Muscle layer of duodenum (tissue), 2 donors: ENCODE results near the gene CANX.
"Not testable (repeated sequence)": the region's sequence is repeated elsewhere in the genome, so short reads cannot be mapped to it uniquely, and the experiment has no call there.

Experiments
- H3K27ac ChIP-seq: one replicate; pipeline ENCODE4 v1.7.0; 2013; ENCODE audit warnings: mild to moderate bottlenecking, low read length
- H3K27me3 ChIP-seq: one replicate; pipeline ENCODE4 v1.7.0; 2013; ENCODE audit warnings: low read depth, mild to moderate bottlenecking, control low read depth, low read length
- H3K36me3 ChIP-seq, 2 donors: one replicate each; pipeline ENCODE4 v1.7.0; 2013; ENCODE audit warnings: low read length in 2 of 2, control low read depth in 1 of 2, mild to moderate bottlenecking in 1 of 2; ENCODE audit not compliant: insufficient read depth in 2 of 2, control insufficient read depth in 1 of 2
- H3K4me1 ChIP-seq, 2 donors: one replicate each; pipeline ENCODE4 v1.7.0; 2013; ENCODE audit warnings: low read length in 2 of 2, mild to moderate bottlenecking in 2 of 2, control low read depth in 1 of 2, moderate library complexity in 1 of 2; ENCODE audit not compliant: insufficient read depth in 2 of 2, control insufficient read depth in 1 of 2
- H3K4me3 ChIP-seq, 2 donors: one replicate each; pipeline ENCODE4 v1.7.0; 2013; ENCODE audit warnings: low read length in 2 of 2, low read depth in 1 of 2, mild to moderate bottlenecking in 1 of 2
- H3K9me3 ChIP-seq, 2 donors: one replicate each; pipeline ENCODE4 v1.7.0; 2013; ENCODE audit warnings: low read length in 2 of 2, control low read depth in 1 of 2, mild to moderate bottlenecking in 1 of 2; ENCODE audit not compliant: control insufficient read depth in 1 of 2
- donor health status: healthy.

The CANX gene

DNA sequence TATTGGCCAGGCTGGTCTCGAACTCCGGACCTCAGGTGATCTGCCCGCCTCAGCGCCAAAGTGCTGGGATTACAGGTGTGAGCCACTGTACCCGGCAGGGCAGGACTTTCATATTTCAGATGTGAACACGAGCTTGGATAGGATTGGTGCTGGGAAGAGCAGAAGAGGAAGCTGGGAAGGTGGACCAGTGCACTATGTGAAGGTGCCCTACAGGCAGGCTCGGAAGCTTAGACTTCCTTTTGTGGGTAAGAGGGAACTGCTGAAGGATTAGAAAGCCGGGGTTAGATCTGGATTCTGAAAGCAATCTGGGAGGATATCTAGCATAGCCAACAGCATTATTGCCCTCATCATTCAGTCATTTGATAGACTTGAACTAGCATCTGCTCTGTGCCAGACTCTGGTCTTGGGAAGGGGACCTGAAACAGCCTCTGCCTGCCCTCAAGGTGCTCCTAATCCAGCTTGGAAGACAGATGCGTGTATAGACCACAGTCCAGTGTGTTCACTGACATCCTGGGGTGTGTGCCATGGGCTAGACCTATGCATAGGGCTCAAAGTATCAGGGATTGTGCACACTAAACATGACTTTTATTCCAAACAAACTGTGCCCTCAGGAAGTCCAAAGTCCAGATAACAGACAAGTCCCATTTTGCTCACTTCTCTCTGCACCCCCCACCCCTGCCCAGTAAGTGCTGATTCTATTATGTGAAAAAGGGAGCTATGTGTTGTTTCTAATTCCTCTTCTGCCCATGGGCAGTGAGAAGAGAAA is 18.6 kb upstream of the CANX start:
- peaks cover 0 to 6% of the 10 kb centered on the region in 2 donors for H3K4me1 ChIP-seq
- H3K36me3 ChIP-seq, result no peaks in the 10 kb centered on the region
- no peaks in the 10 kb centered on the region for H3K9me3 ChIP-seq
- H3K27ac ChIP-seq, result no peak overlapping the region
- no peak overlapping the region for H3K4me3 ChIP-seq
- H3K27me3 ChIP-seq, result no peaks in the 10 kb centered on the region

DNA sequence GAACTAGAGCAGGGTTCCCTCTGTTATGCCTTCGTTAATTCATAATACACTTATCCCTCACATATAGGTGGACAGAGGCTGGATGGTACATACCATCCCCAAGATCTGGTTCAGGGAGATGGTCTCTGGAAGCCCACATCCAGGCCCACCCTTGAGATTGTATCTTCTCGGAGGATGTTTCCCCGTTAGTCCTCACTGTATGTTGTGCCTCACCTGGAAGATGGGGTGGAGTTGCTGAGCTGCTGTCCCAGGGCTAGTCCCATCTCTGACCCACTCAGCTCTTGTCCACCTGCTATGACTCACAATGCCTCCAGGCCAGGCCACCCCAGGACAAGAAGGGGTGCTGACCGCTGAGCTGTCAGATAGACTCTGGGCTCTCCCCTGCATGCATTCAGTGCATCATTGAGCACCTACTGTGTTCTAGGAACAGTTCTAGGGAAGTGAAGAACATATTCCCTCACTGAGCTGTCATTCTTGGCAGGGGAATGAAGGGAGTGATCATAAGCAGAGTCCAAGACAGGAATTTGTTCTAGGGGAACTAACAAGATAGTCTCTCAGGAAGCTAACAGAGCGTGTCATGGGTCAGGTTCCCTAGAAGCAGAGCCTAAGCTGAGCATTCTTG is 17.9 kb upstream of the CANX start, which contains the start of gene CBY3:
CBY3 (minus strand) TSS at position 255 of the 622 bp plus-strand sequence; CDS start at position 139, 116 bp downstream.
- Histone ChIP-seq H3K27me3 (no peaks in the 10 kb centered on the region), H3K27ac (no peak within 1 kb of the TSS), H3K36me3 (no peaks in the 10 kb centered on the region), H3K9me3 (no peaks in the 10 kb centered on the region), H3K4me3 (no peak within 1 kb of the TSS), H3K4me1 (peaks cover 0 to 6% of the 10 kb centered on the region in 2 donors)

DNA sequence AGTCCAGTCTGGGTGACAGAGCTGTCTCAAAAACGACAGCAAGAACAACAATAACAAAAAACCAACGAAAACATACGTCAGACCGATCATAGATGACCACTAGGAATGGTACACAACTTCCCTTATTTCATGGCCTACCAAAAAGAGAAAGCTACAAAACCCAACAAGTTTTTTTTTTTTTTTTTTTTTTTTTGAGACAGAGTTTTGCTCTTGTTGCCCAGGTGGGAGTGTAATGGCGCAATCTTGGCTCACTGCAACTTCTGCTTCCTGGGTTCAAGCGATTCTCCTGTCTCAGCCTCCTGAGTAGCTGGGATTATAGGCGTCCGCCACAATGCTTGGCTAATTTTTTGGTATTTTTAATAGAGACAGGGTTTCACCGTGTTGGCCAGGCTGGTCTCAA is 9.6 kb upstream of the CANX start:
- H3K36me3 ChIP-seq, H3K4me3 ChIP-seq, H3K27ac ChIP-seq, H3K27me3 ChIP-seq, H3K9me3 ChIP-seq, H3K4me1 ChIP-seq: not testable (repeated sequence)

DNA sequence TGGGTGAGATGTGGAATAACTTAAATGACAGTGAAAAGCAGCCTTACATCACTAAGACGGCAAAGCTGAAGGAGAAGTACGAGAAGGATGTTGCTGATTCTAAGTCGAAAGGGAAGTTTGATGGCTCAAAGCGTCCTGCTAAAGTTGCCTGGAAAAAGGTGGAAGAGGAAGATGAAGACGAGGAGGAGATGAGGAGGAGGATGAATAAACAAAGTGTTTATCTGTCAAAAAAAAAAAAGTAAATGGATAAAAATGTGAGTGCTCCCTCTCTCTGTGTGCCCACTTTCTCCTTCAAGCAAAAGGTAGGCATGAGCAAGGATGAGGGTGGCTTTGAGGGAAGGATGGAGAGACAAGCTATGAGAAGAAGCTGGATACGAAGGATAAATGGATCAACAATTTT is 4.2 kb upstream of the CANX start:
- Histone ChIP-seq H3K4me1 (peaks cover 0 to 11% of the 10 kb centered on the region in 2 donors), H3K9me3 (no peaks in the 10 kb centered on the region), H3K36me3 (peaks cover 0 to 10% of the 10 kb centered on the region in 2 donors), H3K27me3 (no peaks in the 10 kb centered on the region), H3K27ac (no peak overlapping the region), H3K4me3 (no peak overlapping the region)

DNA sequence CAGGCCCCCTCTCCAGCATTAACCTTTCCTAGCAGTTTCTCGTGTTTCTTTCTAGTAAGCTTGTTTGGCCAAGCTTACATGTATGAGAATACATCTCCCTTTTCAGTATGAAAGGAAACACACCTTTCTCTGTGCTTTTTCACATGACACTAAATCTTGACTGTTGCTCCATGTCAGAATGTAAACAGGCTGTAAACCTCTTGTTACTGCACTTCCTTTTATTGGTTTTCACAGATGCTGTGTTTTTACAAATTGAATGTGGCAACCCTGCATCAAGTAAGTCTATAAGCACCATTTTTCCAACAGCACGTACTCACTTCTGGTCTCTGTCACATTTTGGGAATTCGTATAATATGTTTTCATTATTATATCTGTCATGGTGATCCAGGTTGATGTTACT is 2.2 kb upstream of the CANX start:
- no peak overlapping the region for H3K27ac ChIP-seq
- peaks cover 0 to 10% of the 10 kb centered on the region in 2 donors for H3K36me3 ChIP-seq
- no peaks in the 10 kb centered on the region for H3K27me3 ChIP-seq
- no peak overlapping the region for H3K4me3 ChIP-seq
- no peaks in the 10 kb centered on the region for H3K9me3 ChIP-seq
- H3K4me1 ChIP-seq, result peaks cover 0 to 23% of the 10 kb centered on the region in 2 donors

DNA sequence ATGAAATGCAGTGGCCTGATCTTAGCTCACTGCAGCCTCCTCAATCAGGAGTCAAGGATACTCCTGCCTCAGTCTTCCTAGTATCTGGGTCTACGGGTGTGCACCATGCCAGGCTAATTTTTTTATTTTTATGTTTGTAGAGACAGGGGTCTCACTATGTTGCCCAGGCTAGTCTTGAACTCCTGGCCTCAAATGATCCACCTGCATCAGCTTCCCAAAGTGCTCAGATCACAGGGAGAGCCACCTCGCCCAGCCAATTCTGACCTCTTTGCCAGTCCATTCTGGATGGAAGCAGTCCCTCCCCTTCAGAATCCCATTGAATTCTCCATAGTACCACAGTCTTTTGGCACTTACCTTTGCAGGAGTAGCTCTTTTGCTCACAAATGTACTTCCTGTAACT is 1.7 kb upstream of the CANX start:
- H3K36me3 ChIP-seq, result peaks cover 0 to 10% of the 10 kb centered on the region in 2 donors
- H3K27ac ChIP-seq, result no peak overlapping the region
- H3K4me1 ChIP-seq, result peaks cover 0 to 25% of the 10 kb centered on the region in 2 donors
- no peak overlapping the region for H3K4me3 ChIP-seq
- H3K9me3 ChIP-seq, result no peaks in the 10 kb centered on the region
- H3K27me3 ChIP-seq, result no peaks in the 10 kb centered on the region

DNA sequence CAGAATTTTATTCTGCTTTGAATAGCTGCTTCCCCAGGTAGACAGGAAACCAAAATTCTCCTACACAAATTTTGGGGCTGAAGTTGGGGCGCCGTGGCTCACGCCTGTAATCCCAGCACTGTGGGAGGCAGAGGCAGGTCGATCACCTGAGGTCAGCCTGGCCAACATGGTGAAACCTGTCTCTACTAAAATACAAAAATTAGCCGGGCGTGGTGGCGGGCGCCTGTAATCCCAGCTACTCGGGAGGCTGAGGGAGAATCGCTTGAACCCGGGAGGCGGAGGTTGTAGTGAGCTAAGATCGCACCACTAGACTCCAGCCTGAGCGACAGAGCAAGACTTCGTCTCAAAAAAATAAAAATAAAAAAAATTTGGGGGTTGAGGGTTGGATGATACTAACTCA is 1.2 kb upstream of the CANX start:
- peak overlapping the region; percentile 92 for H3K27ac ChIP-seq
- peaks cover 0 to 30% of the 10 kb centered on the region in 2 donors for H3K4me1 ChIP-seq
- not testable (repeated sequence) for H3K36me3 ChIP-seq, H3K9me3 ChIP-seq, H3K27me3 ChIP-seq
- peak overlapping the region; percentile 61 to 83 for H3K4me3 ChIP-seq

DNA sequence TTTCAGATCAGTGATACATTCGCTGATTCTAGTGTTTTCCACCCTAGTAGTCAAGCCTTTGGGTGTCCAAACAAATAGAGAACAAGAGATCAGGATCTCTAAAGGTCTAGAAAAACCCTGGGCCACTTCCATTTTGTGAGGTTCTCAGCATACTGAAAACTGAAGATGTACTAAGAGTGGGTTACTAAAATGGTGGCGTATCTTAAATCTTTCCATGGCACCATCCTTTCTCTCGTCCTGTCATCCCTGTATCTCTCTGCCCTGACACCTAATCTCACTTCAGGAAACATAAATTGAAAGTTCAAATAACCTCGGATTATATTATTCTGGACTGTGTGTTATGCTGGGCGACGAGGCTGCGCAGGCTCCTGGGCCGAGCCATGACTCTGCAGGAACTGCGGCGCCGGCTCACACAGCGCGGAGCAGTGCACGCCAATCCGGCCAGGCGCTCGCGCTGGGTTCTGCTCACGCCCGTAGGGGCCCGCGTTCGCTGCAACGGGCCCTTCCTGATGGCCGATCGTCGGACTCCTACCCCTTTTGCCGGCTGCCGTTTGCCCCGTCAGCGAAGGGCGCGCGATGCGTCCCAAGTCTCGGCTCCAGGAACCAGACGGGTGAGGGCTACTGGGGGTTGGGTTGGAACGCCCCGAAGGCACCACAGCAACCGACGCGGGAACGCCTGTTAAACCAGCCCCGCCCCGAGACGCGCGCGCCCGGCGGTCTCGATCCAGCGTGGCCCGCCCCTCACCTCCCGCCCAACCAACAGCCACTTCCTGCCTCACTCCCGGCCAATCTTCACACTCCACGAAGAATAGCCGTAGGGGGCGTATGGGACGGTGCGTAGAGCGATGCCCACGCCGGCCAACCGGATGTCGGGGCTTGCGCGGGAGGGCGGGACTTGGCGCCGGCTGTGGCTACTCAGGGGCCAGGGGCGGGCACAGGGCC is 503 bp upstream of the CANX start:
- Histone ChIP-seq H3K36me3 (peaks cover 0 to 10% of the 10 kb centered on the region in 2 donors), H3K4me3 (peak overlapping the region; percentile 61 to 83), H3K27ac (peak overlapping the region; percentile 92), H3K9me3 (no peaks in the 10 kb centered on the region), H3K27me3 (no peaks in the 10 kb centered on the region), H3K4me1 (peaks cover 0 to 32% of the 10 kb centered on the region in 2 donors)

DNA sequence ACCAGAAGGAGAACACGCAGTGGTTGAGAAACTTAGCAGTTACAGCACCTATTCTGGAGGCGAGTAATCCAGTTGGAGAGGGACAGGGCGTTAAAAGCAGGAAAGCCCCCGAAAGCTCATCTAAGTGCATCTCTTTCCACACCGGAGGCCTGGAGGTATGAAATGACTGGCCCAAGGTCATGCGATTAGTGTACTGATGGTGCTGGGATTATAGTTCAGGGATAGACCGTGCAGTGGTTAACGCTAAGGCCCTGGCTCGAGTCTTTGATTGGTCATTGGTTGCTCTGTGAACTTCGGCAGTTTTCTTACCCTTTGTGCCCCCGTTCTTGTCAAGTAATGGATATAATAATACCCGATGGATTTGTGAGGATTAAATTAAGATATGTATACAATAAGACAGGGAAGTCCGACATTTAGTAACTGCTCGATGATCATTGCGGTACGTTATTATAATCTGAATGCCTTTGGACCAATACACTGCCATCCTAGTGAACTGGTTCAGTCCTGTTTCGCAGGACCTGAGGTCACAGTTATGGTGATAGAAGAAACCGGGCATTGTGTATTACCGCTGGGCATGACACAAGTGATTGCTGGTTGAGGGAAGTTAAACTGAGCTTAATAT is 960 bp downstream of the CANX start:
- Histone ChIP-seq H3K9me3 (no peaks in the 10 kb centered on the region), H3K4me3 (peak overlapping the region; percentile 83 to 88), H3K27me3 (no peaks in the 10 kb centered on the region), H3K36me3 (peaks cover 0 to 10% of the 10 kb centered on the region in 2 donors), H3K27ac (peak overlapping the region; percentile 96), H3K4me1 (peaks cover 0 to 32% of the 10 kb centered on the region in 2 donors)

DNA sequence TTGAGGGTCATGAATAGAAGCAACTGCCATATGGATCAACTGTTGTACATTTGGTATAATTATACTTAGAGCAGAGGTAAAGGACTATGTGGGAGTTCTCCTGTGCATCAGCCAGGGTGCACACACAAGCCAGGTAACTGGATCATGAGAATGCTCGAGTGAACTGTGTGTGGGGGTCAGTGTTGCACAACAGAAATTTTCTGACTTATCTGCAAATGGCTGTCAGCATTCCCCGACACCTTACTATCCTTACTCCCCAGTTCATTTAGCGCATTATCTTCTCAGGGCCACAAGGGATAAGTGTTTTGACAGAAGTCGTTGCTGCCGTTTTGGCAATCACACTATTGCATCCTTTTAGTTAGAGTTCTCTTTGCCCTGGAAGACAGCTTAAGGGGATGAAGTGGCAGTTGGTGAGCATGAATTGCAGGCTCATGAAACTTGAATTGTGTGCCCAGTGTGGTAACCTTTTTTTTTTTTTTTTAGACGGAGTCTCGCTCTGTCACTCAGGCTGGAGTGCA is 1.7 kb downstream of the CANX start:
- Histone ChIP-seq H3K4me3 (peak overlapping the region; percentile 83 to 88), H3K27me3 (no peaks in the 10 kb centered on the region), H3K4me1 (peaks cover 0 to 32% of the 10 kb centered on the region in 2 donors), H3K9me3 (no peaks in the 10 kb centered on the region), H3K27ac (peak overlapping the region; percentile 96), H3K36me3 (peaks cover 0 to 10% of the 10 kb centered on the region in 2 donors)
